Measurements from ENCODE around the gene GIPC2.
"Not testable (repeated sequence)": the region's sequence is repeated elsewhere in the genome, so short reads cannot be mapped to it uniquely, and the experiment has no call there.

Gene GIPC2

DNA sequence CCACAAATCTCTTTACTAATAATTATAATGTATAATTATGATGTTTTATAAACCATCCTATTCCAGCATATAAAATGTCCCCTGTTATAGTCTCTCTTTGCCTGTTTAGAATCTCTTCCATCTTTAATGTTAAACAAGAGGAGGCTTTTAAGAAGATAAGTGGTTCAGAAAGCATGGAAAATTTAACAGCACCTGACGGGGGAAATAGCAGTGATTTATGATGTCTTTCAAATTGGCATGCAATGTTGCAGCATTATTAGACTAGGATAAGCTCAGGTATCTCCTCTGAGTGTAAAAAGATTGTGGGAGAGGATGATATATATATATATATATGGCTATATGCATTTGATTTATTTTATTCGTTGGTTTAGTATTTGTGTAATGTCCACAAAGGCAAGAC, 24.4 kb downstream of the GIPC2 start:
- DNase-seq: no peak

DNA sequence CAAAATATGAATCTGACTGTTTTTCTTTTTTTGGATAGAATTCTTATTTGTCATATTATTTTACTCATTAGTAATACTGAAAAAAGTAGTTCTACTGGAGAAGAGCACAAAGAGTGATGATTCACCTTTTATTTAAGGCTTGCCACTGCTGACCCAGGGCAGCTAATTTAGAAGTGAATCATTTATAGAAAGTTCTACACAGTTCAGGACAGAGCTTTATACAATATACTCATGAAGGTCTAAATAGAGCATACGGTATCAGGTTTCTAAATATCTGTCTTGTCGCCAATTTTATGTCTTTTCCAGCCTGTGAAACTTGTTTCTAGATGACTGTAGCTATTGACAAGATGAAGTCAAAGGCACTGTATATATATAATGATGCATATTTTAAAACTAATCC, 25.0 kb downstream of the GIPC2 start:
- no peak for DNase-seq

DNA sequence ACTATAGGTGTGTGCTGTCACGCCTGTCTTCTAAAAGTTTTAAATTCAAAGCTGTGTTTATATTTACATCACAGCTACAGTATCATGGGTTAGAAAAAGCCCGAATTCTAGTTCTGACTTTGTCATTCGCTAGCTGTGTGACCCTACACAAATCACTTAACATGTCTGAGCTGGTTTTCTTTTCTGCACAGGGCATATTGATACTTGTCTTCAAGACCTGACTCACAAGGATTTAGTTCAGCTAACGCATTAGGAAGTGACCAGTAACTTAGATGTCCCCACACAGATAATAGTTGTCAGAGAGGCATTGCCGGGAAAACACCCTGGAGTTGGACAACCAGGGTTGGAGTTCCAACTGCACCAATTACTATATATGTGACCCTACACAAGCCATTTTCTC, 25.9 kb downstream of the GIPC2 start:
- DNase-seq: no peak

DNA sequence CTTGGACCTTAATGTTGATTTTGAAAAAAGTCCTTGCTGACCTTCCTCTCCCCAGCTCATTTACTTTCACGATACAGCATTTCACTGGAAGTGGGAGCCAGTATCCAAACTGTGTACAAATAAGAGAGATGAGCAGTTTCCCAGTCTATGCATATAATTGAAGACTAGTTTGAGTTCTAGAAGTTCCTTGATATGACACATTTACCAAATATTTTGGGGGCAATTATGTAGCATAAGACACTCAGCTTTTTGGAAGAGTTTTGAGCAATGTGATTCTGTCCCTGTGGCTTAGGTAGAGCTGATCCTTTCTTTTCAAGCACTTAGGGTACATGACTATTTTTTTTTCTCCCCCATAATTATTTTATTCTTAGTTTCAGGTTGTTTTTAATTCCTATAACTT, 26.4 kb downstream of the GIPC2 start:
- no peak for DNase-seq

DNA sequence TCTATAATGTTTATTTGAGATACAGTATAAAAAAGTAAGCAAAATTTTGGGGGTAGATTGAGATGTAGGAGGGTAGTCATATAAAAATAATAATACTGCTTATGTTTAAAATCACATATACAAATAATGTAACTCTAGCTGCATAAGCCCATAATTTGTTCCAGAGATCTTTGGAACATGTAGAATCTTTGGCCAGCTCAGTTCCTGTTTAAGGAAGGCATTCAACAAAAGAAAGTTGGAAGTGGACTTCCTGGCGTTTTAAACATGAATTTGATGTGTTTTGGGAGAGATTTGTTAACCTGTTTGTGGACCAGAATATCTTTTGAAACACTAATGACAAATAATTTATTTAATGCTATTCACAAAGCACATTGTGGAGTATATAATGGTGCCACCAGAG, 27.7 kb downstream of the GIPC2 start:
- DNase-seq: no peak

DNA sequence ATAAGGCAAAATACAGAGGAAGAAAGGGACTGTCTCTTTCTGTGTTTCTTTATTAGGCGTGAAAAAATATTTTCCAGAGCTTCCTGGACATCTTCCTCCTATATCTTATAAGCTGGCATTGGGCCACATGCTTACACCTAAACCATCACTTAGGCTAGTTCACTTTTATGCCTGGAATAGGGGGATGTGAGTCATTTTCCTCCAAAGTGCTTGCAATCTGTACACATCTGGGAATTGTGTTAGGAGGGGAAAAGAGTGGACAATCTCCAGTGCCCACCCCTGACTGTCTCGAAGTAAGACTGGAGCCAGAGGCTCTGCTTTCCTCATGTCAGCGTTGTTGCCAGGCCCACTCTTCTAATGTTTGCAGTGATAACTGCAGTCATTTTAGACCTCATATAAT, 29.9 kb downstream of the GIPC2 start:
- DNase-seq: no peak

DNA sequence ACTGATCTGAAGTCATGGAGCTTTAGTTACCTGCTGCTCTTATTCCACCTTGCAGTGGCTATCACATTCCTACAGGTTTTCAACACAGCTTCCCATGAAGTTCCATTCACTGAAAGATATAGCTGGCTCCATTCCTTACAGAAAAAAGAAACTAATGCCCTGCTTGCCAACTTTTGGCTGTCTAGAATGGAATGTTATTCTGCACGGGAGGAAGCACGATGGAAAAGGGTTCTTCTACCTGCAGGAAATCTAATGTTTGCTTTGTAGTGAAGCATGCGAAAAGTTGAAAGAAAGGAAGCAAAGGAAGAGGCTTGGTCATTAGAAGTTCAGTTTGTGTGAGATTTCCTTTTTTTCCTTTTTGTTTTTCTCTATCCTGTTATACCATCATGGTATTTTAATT, 32.6 kb downstream of the GIPC2 start:
- no peak for DNase-seq

DNA sequence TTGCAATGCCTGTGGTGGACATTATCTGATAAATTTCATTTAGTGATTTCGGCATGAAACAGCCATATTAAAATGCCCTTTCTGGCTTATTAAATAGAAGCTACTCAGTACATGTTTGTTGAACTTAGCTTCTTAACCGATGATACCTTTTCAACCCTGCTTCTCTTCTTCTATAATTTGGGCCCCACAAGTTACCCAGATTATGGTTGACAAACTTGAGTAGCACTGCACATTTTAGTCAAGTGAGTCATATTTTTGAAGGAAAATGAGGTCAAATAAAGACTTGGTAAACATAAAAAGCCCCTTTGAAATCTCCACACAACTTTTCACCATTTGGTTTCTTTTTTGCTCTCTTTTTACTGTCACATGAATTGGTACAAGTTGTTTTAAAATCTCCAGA, 33.8 kb downstream of the GIPC2 start:
- DNase-seq: no peak

DNA sequence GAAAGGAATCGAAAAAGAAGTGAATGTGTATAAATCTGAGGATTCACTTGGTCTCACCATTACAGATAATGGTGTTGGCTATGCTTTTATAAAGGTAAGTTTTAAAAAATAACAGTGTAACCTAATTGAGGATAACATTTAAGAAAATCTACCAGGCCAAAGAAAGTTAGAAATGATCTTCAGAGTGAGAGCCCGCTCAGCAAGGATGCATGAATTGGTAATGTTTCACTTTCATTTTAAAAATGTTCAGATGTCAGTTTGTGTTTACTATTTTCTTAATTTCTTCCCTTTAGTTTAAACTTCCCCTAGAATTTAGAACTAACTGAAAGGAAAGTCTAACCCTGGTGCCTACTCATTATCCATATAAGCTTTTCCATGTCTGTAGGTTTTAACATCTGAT, 35.0 kb downstream of the GIPC2 start:
- DNase-seq: no peak

DNA sequence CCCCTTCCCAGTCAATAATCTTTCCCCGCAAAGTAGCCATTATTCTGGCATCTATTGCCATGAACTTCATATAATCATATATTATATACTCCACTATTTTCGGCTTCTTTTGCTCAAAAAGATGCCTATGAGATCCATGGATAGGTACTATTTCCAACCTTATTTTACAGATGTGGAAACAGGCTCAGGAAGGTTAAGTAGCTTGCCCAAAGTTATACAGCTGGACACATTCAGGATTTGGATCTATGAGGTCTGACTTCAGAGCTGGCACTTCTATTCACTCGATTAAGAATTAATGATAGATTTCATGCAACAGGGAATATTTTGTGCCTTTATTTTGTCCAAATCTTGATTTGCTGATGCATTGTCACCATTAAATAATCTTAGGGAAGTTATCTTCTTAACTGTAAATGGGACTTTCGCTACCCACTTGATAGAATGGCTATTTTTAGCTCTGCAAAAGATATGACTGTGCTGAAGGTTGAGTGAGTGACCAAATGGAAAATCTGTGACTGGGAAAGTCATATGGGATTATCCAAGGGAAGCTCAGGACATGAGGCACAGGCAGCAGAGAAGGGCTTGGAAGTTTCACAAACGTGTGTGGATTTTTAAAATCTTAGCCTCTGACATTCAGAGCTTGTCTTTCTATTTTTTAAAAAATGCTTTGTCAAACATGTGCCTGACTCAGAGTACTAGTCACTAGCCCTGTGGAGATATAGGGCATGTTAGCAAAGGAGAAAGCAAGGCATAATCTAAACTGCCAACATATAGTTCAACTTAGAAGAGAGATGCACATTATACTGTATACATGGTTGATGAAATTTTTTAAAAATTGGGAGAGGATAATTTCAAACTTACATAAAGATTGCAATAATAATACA, 36.5 kb downstream of the GIPC2 start:
- no peak for DNase-seq

DNA sequence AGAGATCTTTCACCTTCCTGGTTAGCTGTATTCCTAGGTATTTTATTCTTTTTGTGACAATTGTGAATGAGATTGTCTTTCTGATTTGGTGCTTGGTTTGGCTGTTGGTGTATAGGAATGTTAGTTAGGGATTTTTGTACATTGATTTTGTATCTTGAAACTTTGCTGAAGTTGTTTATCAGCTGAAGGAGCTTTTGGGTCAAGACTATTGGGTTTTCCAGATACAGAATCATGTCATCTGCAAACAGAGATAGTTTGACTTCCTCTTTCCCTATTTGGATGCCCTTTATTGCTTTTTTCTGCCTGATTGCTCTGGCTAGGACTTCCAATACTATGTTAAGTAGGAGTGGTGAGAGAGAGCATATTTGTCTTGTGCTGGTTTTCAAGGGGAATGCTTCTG, 38.9 kb downstream of the GIPC2 start:
- DNase-seq: not testable (repeated sequence)

DNA sequence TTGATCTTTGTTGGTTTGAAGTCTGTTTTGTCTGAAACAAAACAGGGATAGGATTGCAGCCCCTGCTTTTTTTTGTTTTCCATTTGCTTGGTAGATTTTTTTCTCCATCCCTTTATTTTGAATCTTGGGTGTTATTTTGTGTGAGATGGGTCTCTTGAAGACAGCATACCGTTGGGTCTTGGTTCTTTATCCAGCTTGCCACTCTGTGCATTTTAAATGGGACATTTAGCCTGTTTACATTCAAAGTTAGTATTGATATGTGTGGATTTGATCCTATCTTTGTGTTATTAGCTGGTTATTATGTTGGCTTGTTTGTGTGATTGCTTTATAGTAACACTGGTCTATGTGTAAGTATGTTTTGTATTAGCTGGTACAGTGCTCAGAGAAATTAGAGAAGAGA, 40.9 kb downstream of the GIPC2 start:
- no peak for DNase-seq

DNA sequence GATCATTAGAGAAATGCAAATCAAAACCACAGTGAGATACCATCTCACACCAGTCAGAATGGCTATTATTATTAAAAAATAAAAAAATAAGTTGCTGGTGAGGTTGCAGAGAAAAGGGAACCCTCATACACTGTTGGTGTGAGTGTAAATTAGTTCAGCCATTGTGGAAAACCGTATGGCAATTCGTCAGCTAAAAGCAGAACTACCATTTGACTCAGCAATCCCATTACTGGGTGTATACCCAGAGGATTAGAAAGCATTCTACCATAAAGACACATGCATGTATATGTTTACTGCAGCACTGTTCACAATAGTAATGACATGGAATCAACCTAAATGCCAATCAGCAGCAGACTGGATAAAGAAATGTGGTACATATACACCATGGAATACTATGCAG, 42.2 kb downstream of the GIPC2 start:
- DNase-seq: no peak

DNA sequence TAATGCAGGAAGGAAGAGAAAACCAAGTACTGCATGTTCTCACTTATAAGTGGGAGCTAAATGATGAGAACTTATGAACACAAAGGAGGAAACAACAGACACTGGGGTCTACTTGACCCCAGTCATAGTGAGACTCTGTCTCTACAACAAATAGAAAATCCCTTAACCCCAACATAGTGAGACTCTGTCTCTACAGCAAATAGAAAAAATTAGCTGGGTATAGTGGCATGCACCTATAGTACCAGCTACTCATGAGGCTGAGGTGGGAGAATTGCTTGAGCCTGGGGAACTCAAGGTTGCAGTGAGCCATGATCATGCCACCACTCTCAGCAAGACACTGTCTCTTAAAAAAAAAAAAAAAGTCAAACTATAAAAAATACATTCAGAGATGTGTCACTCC, 42.7 kb downstream of the GIPC2 start:
- no peak for DNase-seq

DNA sequence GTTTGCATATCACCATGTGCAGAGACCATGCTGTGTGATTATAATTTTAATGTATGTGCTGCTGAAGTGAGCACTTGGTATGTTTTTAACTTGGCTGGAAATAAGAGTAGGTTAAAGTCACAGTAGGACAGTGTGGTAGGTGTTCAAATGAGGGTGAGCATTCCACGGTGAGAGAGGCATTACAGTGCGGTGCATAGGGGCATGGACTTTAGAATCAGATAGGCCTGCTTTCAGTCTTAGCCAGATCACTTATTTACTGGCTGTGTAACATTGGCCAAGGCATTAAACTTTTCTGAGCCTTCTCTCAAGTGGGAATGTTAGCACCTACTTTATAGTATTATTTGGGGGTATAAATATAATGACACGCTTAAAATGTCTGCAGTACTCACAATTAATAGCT, 43.2 kb downstream of the GIPC2 start:
- DNase-seq: no peak

DNA sequence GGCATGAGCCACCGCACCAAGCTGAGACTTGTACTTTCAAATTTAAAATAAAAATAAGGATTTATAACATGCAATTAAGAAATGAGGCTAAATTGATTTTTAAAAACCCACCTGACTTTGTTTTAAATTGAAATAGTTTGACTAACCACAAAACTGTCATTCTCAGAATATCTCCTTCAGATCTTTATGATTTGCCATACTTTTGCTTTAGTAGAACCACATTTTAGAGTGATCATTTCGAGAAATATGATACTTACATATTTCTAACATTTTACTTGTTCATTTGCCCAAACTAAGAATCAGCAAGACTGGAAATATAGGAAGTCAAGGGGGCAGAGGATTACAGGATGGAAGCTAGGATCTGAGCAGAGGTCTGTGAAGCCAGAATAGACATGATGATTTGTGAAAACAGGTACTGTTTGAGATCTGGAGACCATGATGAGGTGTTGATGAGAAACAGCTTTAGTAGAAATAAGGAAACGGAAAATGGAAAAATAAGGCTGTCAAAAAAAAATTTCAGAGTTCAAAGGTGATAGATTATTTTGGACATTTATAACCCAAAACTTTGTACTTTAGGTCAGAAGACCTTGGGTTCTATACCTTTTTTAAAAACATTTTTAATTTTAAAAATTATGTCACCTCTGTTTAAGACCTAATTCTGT, 44.8 kb downstream of the GIPC2 start:
- no peak for DNase-seq

DNA sequence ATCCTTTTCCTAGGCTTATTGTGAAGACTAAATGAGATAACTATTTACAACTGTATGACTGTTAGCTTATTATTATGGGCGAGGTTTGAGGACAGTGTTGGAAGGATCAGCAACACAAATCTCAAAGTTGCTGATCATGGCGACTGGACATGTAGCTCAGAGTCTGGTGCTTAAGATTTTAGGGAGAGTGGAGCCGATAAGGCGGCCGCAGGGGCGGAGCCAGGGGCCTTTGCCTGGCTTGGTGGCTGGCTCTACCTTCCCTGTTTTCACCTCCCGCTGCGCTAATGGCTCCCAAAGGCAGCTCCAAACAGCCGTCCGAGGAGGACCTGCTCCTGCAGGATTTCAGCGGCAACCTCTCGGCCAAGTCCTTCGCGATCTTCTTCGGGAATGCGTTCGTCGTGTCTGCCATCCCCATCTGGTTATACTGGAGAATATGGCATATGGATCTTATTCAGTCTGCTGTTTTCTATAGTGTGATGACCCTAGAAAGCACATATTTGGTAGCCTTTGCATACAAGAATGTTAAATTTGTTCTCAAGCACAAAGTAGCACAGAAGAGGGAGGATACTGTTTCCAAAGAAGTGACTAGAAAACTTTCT, 45.5 kb downstream of the GIPC2 start:
- no peak for DNase-seq

DNA sequence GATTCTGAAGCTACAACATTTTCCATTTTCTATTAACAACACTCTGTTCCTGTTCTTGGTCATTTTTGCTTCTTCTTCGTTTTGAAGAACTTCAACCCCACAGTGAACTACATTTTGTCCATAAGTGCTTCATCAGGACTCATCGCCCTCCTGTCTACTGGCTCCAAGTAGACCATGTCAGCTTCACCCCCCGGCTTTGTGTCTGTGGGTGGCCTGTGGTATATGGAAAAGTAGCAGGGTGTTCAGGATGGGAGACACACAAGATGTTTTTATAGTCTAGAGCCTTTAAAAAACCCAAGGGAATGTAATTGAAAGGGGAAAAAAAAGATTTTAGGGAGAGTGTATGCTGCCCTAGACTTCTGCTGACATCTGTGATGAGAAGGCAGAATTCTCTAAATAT, 46.1 kb downstream of the GIPC2 start:
- DNase-seq: no peak

DNA sequence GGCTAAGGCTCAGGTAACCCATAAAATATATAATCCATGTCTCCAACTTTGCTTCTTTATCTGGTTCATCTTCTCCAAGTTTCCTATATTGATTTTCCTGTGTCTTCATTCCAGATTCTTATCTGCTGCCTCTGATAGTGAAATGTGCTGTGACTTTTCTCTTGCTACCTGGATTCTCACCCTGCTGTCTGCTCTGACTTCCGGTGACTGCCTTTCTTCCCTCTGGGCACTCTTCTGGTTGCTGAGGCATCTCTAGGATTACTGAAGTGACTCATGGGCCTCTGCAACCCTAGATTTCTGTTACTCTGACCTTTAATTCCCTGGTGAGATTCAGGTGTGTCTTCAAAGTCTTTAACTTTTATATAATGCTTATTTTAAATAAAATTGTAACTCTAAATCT, 46.9 kb downstream of the GIPC2 start:
- no peak for DNase-seq

DNA sequence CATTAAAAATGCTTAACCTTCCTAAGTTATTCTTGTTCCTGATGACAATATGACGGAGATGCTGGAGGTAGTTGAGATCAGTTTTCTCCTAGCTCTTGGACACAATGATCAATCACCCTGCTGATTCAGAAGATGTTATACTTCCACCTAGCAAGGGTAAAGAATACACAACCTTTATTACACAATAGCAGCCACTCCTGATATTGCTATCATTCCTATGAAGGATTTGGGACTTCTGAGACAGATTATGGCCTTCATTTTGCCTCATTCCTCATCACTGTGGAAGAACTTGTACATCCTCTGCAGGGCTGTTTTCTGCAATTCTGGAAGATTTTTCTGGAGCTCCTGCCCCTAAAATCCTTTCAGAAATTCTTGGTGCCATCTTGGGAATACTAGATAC, 47.8 kb downstream of the GIPC2 start:
- DNase-seq: no peak

DNA sequence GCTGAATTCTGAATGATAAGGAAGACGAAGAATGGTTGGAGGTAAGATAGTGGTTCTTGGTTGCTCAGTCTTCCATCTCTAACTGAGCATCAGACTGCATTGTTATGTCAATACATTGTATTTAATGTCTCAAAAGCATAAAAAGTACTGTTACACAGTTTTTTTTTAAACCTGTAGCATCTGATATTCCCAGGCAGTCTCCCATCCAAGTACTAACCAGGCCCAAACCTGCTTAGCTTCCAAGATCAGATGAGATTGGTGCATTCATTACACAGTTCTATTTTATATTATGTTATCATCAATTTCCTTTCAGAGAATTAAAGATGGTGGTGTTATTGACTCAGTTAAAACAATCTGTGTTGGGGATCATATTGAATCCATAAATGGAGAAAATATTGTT, 48.9 kb downstream of the GIPC2 start:
- DNase-seq: no peak

DNA sequence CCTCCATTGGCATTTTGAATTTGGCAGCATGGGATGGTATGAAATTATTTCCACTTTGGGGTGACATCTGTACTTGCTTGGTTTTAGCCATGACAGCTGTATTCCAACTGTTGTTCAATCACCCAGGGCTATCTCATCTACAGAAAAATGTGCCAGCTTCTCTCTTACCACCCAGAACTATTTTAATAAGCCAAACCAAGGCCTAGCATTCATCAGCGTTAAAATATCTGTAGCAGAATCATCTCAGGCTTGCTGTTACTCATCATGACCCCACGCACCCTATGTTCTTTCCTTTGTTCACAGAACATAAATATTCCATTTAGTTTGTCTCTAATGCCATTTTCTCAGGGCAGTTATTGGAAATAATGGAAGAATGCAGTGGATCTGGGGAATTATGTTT, 49.8 kb downstream of the GIPC2 start:
- DNase-seq: no peak

DNA sequence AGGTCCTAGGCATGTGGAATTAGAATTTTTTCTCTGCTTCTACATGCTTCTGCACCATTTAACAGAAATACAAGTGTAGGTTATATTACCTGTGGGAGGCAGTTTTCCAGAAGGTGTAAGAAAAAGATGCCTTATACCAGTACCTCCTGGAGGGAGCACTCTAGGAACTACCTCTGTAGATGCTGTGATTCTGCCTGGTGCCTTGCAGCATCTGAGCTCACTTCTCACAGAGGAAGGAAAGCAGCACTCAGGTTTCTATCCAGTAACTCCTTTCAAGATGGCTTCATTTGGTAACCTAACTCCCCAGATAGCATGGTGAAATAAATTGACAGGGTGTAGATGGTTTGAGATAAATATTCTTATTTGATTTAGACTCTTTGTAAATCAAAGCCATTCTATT, 50.3 kb downstream of the GIPC2 start:
- no peak for DNase-seq

DNA sequence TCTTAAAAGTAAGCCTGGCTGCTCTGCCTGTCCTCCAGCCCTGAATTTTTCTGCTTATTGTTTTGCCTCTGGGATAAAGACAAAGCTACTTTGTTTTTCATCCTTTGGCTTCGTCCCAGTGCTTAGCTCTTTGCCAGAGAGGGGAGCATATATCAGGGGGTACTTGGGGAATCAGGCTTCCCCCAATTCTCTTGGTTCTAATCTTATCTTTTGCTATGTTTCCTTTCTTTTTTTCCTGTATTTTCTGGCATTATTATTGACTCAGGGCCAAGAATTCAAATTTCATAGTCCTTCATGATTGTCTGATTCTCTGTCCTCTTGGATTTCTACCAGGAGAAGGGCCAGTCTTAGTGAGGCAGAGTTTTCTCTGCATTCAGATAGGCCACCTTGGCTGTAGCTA, 51.2 kb downstream of the GIPC2 start:
- DNase-seq: no peak
